ENCODE measurements around the gene VIPR1.

GRCh38 chr3:42498791-42499477 lies 3.5 kb upstream of the VIPR1 start:
- TF ChIP-seq CTCF (IDR thresholded peaks at IDR 0.05 in 4 of 5, conservative IDR thresholded peaks at IDR 0.05 in 1 of 5), result no peak
- TF ChIP-seq POLR2A (IDR thresholded peaks at IDR 0.05), result no peak
